Activated CD4-positive, alpha-beta memory T cell treated with anti-CD3 and anti-CD28 coated beads, Interleukin-2, amount 10 ng/mL, durations not matched to agents 7 days and 5 days (primary cell): ENCODE measurements around the gene ZHX3. TPM values are rescaled to one million over a fixed set of nuclear protein-coding genes. Genes with fewer than 3 reads are reported as not detected.

ENCODE experiments used
- CTCF ChIA-PET: fragments of 350-600 bp; sonication (Branson Sonifier 250); formaldehyde crosslinking; loops from one replicate; lab custom pipeline; 2021; ENCODE audit warnings: antibody characterized with exemption, inconsistent platforms; lab: Charles Lee
- POLR2A ChIA-PET: fragments of 350-600 bp; sonication (Branson Sonifier 250); formaldehyde crosslinking; loops from one replicate; lab custom pipeline; 2021; ENCODE audit warnings: antibody characterized with exemption; lab: Charles Lee
- DNase-seq: peaks from one replicate; pipeline ENCODE4 v3.0.0-alpha.2; 2020
- H3K27ac Mint-ChIP-seq: one replicate; pipeline ENCODE4 v1.8.0; 2021; ENCODE audit warnings: mild to moderate bottlenecking, mixed read lengths
- H3K27me3 Mint-ChIP-seq: one replicate; pipeline ENCODE4 v1.8.0; 2021; ENCODE audit warnings: mixed read lengths
- H3K36me3 Mint-ChIP-seq: one replicate; pipeline ENCODE4 v1.8.0; 2021; ENCODE audit warnings: low read depth, mixed read lengths
- H3K4me1 Mint-ChIP-seq: one replicate; pipeline ENCODE4 v1.8.0; 2021; ENCODE audit warnings: mixed read lengths
- H3K4me3 Mint-ChIP-seq: one replicate; pipeline ENCODE4 v1.8.0; 2021; ENCODE audit warnings: mild to moderate bottlenecking, mixed read lengths
- H3K9me3 Mint-ChIP-seq: one replicate; pipeline ENCODE4 v1.8.0; 2021; ENCODE audit warnings: mixed read lengths
- total RNA-seq, 2 experiments: library from RNA; stranded (reverse); gene quantifications; one replicate each; pipeline ENCODE4 v1.2.3, GENCODE V29; 2021

Gene ZHX3
- total RNA-seq, 2 experiments from 2014 or later, result 5.9 to 8.7 TPM

- Mint-ChIP-seq H3K4me1 (no peaks in the 10 kb centered on the region), H3K9me3 (no peaks in the 10 kb centered on the region), H3K27me3 (no peaks in the 10 kb centered on the region), H3K36me3 (no peaks in the 10 kb centered on the region), H3K27ac (no peak overlapping the region), H3K4me3 (no peak overlapping the region)
- ChIA-PET CTCF (interaction anchor here (1.2 kb wide), 1 partner anchor 61 kb away, joined by 4 read pairs; no protein-coding TSS in a partner anchor), POLR2A (no interaction called here)
- no peak for DNase-seq
Measured at GRCh38 chr20:41293269-41294037, 24.1 kb downstream of the ZHX3 start.

GRCh38 chr20:41290804-41291389 is 26.6 kb downstream of the ZHX3 start:
- H3K9me3 Mint-ChIP-seq, result peaks cover 13% of the 10 kb centered on the region
- CTCF ChIA-PET, result no interaction called here

GRCh38 chr20:41287327-41287726 is 30.2 kb downstream of the ZHX3 start:
- peaks cover 2% of the 10 kb centered on the region for H3K4me1 Mint-ChIP-seq
- H3K36me3 Mint-ChIP-seq, result peaks cover 8% of the 10 kb centered on the region
- POLR2A ChIA-PET, result no interaction called here
- no peak overlapping the region for H3K27ac Mint-ChIP-seq
- CTCF ChIA-PET, result no interaction called here
- H3K27me3 Mint-ChIP-seq, result no peaks in the 10 kb centered on the region
- DNase-seq, result no peak
- H3K9me3 Mint-ChIP-seq, result peaks cover 15% of the 10 kb centered on the region
- no peak overlapping the region for H3K4me3 Mint-ChIP-seq

More at GRCh38 chr20:41290804-41291389, 26.6 kb downstream of the ZHX3 start:
- POLR2A ChIA-PET, result no interaction called here
- no peak overlapping the region for H3K27ac Mint-ChIP-seq
- H3K36me3 Mint-ChIP-seq, result peaks cover 8% of the 10 kb centered on the region
- no peaks in the 10 kb centered on the region for H3K27me3 Mint-ChIP-seq
- peaks cover 2% of the 10 kb centered on the region for H3K4me1 Mint-ChIP-seq
- no peak overlapping the region for H3K4me3 Mint-ChIP-seq
- DNase-seq, result no peak

GRCh38 chr20:41286240-41286851 is 31.2 kb downstream of the ZHX3 start:
- Mint-ChIP-seq H3K4me1 (peaks cover 2% of the 10 kb centered on the region), H3K4me3 (no peak overlapping the region), H3K27me3 (no peaks in the 10 kb centered on the region), H3K9me3 (peaks cover 15% of the 10 kb centered on the region), H3K36me3 (peaks cover 8% of the 10 kb centered on the region), H3K27ac (no peak overlapping the region)
- ChIA-PET POLR2A (no interaction called here), CTCF (no interaction called here)
- no peak for DNase-seq

- no peak overlapping the region for H3K4me3 Mint-ChIP-seq
- DNase-seq, result no peak
- no peaks in the 10 kb centered on the region for H3K27me3 Mint-ChIP-seq
- H3K4me1 Mint-ChIP-seq, result no peaks in the 10 kb centered on the region
- ChIA-PET CTCF (no interaction called here), POLR2A (no interaction called here)
- H3K36me3 Mint-ChIP-seq, result no peaks in the 10 kb centered on the region
- H3K27ac Mint-ChIP-seq, result no peak overlapping the region
- H3K9me3 Mint-ChIP-seq, result no peaks in the 10 kb centered on the region
Measured at GRCh38 chr20:41279546-41280225, 37.8 kb downstream of the ZHX3 start.

GRCh38 chr20:41278936-41279335 is 38.6 kb downstream of the ZHX3 start:
- no peak overlapping the region for H3K27ac Mint-ChIP-seq
- H3K27me3 Mint-ChIP-seq, result no peaks in the 10 kb centered on the region
- H3K4me1 Mint-ChIP-seq, result no peaks in the 10 kb centered on the region
- ChIA-PET CTCF (no interaction called here), POLR2A (no interaction called here)
- no peak for DNase-seq
- no peaks in the 10 kb centered on the region for H3K9me3 Mint-ChIP-seq
- H3K36me3 Mint-ChIP-seq, result no peaks in the 10 kb centered on the region
- no peak overlapping the region for H3K4me3 Mint-ChIP-seq

- no peak overlapping the region for H3K27ac Mint-ChIP-seq
- no peaks in the 10 kb centered on the region for H3K36me3 Mint-ChIP-seq
- H3K4me3 Mint-ChIP-seq, result no peak overlapping the region
- peaks cover 4% of the 10 kb centered on the region for H3K27me3 Mint-ChIP-seq
- ChIA-PET CTCF (no interaction called here), POLR2A (no interaction called here)
- H3K4me1 Mint-ChIP-seq, result no peaks in the 10 kb centered on the region
- no peaks in the 10 kb centered on the region for H3K9me3 Mint-ChIP-seq
- no peak for DNase-seq
Measured at GRCh38 chr20:41277049-41277448, 40.5 kb downstream of the ZHX3 start.

- no peak for DNase-seq
- no peak overlapping the region for H3K4me3 Mint-ChIP-seq
- H3K4me1 Mint-ChIP-seq, result no peaks in the 10 kb centered on the region
- H3K27ac Mint-ChIP-seq, result no peak overlapping the region
- POLR2A ChIA-PET, result no interaction called here
- H3K27me3 Mint-ChIP-seq, result peaks cover 4% of the 10 kb centered on the region
- H3K9me3 Mint-ChIP-seq, result no peaks in the 10 kb centered on the region
- no peaks in the 10 kb centered on the region for H3K36me3 Mint-ChIP-seq
- CTCF ChIA-PET, result no interaction called here
Measured at GRCh38 chr20:41276317-41276751, 41.2 kb downstream of the ZHX3 start.

GRCh38 chr20:41275301-41275731 is 42.2 kb downstream of the ZHX3 start:
- ChIA-PET POLR2A (no interaction called here), CTCF (no interaction called here)
- Mint-ChIP-seq H3K4me3 (no peak overlapping the region), H3K27me3 (peaks cover 4% of the 10 kb centered on the region), H3K4me1 (no peaks in the 10 kb centered on the region), H3K36me3 (no peaks in the 10 kb centered on the region), H3K27ac (no peak overlapping the region), H3K9me3 (no peaks in the 10 kb centered on the region)
- DNase-seq, result no peak

GRCh38 chr20:41274152-41274551 is 43.4 kb downstream of the ZHX3 start:
- H3K9me3 Mint-ChIP-seq, result no peaks in the 10 kb centered on the region
- peaks cover 4% of the 10 kb centered on the region for H3K27me3 Mint-ChIP-seq
- no peaks in the 10 kb centered on the region for H3K4me1 Mint-ChIP-seq
- H3K27ac Mint-ChIP-seq, result no peak overlapping the region
- no peaks in the 10 kb centered on the region for H3K36me3 Mint-ChIP-seq
- ChIA-PET POLR2A (no interaction called here), CTCF (interaction anchor here (0.9 kb wide), 1 partner anchor 10 kb away, joined by 3 read pairs; no protein-coding TSS in a partner anchor)
- no peak overlapping the region for H3K4me3 Mint-ChIP-seq
- DNase-seq, result no peak

- ChIA-PET CTCF (no interaction called here), POLR2A (no interaction called here)
Measured at GRCh38 chr20:41273445-41273844, 44.1 kb downstream of the ZHX3 start.

GRCh38 chr20:41272339-41272738 is 45.2 kb downstream of the ZHX3 start:
- no peaks in the 10 kb centered on the region for H3K4me1 Mint-ChIP-seq
- H3K36me3 Mint-ChIP-seq, result no peaks in the 10 kb centered on the region
- no peaks in the 10 kb centered on the region for H3K9me3 Mint-ChIP-seq
- DNase-seq, result no peak
- CTCF ChIA-PET, result no interaction called here
- H3K27ac Mint-ChIP-seq, result no peak overlapping the region
- H3K4me3 Mint-ChIP-seq, result no peak overlapping the region
- POLR2A ChIA-PET, result no interaction called here
- peaks cover 4% of the 10 kb centered on the region for H3K27me3 Mint-ChIP-seq

More at GRCh38 chr20:41273445-41273844, 44.1 kb downstream of the ZHX3 start:
- peaks cover 4% of the 10 kb centered on the region for H3K27me3 Mint-ChIP-seq
- no peaks in the 10 kb centered on the region for H3K4me1 Mint-ChIP-seq
- H3K36me3 Mint-ChIP-seq, result no peaks in the 10 kb centered on the region
- no peak overlapping the region for H3K4me3 Mint-ChIP-seq
- no peak for DNase-seq
- H3K27ac Mint-ChIP-seq, result no peak overlapping the region
- no peaks in the 10 kb centered on the region for H3K9me3 Mint-ChIP-seq
